ENCODE measurements around the gene AP3S2. TPM values are rescaled to one million over a fixed set of nuclear protein-coding genes. Genes with fewer than 3 reads are reported as not detected.
"Not testable (repeated sequence)": the region's sequence is repeated elsewhere in the genome, so short reads cannot be mapped to it uniquely, and the experiment has no call there.

The AP3S2 gene
- polyA plus RNA-seq, 3 donors, result 39.2 to 60.0 (median 44.0) TPM

GRCh38 chr15:89795996-89796395 lies 97.8 kb downstream of the AP3S2 start:
- no peak for DNase-seq (ENCODE audit: extremely low read depth in 1 of 11, low read depth in 9 of 11, low spot score in 4 of 11)

GRCh38 chr15:89794627-89795241 lies 99.1 kb downstream of the AP3S2 start:
- DNase-seq (ENCODE audit: extremely low read depth in 1 of 11, low read depth in 9 of 11, low spot score in 4 of 11), result peak in 4 of 11 donors; percentile 39 to 62 (median 50)

GRCh38 chr15:89792106-89792805 lies 101.5 kb downstream of the AP3S2 start:
- no peak for DNase-seq (ENCODE audit: extremely low read depth in 1 of 11, low read depth in 9 of 11, low spot score in 4 of 11)

- no peak for DNase-seq (ENCODE audit: extremely low read depth in 1 of 11, low read depth in 9 of 11, low spot score in 4 of 11)
These were observed 103.1 kb downstream of the AP3S2 start for GRCh38 chr15:89790661-89791060.

GRCh38 chr15:89790206-89790605 lies 103.6 kb downstream of the AP3S2 start:
- DNase-seq (ENCODE audit: extremely low read depth in 1 of 11, low read depth in 9 of 11, low spot score in 4 of 11), result no peak

GRCh38 chr15:89788585-89788984 lies 105.2 kb downstream of the AP3S2 start:
- DNase-seq (ENCODE audit: extremely low read depth in 1 of 11, low read depth in 9 of 11, low spot score in 4 of 11), result not testable (repeated sequence)

GRCh38 chr15:89787944-89788343 lies 105.8 kb downstream of the AP3S2 start:
- no peak for DNase-seq (ENCODE audit: extremely low read depth in 1 of 11, low read depth in 9 of 11, low spot score in 4 of 11)

GRCh38 chr15:89785774-89786140 lies 108.0 kb downstream of the AP3S2 start:
- no peak for DNase-seq (ENCODE audit: extremely low read depth in 1 of 11, low read depth in 9 of 11, low spot score in 4 of 11)

GRCh38 chr15:89785064-89785773 lies 108.6 kb downstream of the AP3S2 start:
- no peak for DNase-seq (ENCODE audit: extremely low read depth in 1 of 11, low read depth in 9 of 11, low spot score in 4 of 11)

GRCh38 chr15:89784686-89784960 lies 109.2 kb downstream of the AP3S2 start:
- DNase-seq (ENCODE audit: extremely low read depth in 1 of 11, low read depth in 9 of 11, low spot score in 4 of 11), result no peak

- no peak for DNase-seq (ENCODE audit: extremely low read depth in 1 of 11, low read depth in 9 of 11, low spot score in 4 of 11)
These were observed 109.7 kb downstream of the AP3S2 start for GRCh38 chr15:89783861-89784685.

GRCh38 chr15:89783111-89783860 lies 110.5 kb downstream of the AP3S2 start:
- no peak for DNase-seq (ENCODE audit: extremely low read depth in 1 of 11, low read depth in 9 of 11, low spot score in 4 of 11)

- DNase-seq (ENCODE audit: extremely low read depth in 1 of 11, low read depth in 9 of 11, low spot score in 4 of 11), result not testable (repeated sequence)
These were observed 111.2 kb downstream of the AP3S2 start for GRCh38 chr15:89782619-89782950.

- DNase-seq (ENCODE audit: extremely low read depth in 1 of 11, low read depth in 9 of 11, low spot score in 4 of 11), result no peak
These were observed 111.7 kb downstream of the AP3S2 start for GRCh38 chr15:89781891-89782618.

- no peak for DNase-seq (ENCODE audit: extremely low read depth in 1 of 11, low read depth in 9 of 11, low spot score in 4 of 11)
These were observed 112.7 kb downstream of the AP3S2 start for GRCh38 chr15:89781055-89781454.

GRCh38 chr15:89780601-89781000 lies 113.2 kb downstream of the AP3S2 start:
- no peak for DNase-seq (ENCODE audit: extremely low read depth in 1 of 11, low read depth in 9 of 11, low spot score in 4 of 11)

All from renal cortex interstitium (tissue), 11 donors.